Measurements from ENCODE around the gene PEX14.

Gene PEX14

GRCh38 chr1:10665930-10666850 is 191.4 kb downstream of the PEX14 start:
- DNase-seq (ENCODE audit: low read depth, low spot score) = no peak
- no peak overlapping the region for H3K4me3 ChIP-seq (ENCODE audit: low read length)

DNA sequence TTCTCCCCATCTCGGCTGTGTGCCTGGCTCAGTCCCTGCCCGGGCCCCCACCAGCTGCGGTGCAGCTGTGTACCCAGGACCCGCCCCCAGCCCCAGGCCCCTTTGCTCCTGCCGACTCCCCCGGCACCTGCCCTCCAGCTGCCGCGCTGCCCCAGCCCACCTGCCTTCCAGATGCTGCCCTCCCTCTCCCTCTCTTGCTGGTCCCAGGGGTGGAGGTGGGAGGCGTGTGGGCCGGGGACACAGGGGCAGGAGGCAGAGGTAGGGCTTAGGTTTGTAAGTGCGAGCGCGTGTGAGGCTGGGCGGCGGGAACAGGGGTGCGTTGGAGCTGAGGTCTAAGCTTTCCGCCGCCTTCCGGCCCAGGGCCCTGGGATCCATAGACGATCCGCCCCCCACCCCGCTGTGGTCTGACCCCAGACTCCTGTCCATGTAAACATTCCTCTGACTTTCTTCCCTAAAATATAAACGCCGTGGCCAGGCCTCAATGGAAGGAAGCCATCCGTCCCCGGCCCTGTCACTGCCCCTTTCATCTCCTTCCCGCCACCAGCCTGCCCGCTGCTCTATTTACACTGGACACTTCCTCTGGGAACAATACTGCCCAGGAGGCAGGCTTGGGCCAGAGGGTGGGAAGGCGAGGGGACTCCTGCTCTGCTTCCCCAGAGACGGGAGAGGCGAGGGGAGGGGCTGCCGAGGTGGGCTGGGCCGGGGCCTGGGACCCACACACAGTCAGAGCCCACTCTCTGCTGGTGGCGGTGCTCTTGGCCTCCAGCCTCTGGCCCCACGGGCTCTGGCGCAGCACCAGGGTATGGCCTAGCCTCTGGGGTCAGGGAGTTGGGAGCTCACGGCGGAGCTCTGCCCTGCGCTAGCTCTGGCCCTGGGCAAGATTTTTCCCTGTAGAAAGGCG is 193.4 kb downstream of the PEX14 start:
- no peak for DNase-seq (ENCODE audit: low read depth, low spot score)
- no peak overlapping the region for H3K4me3 ChIP-seq (ENCODE audit: low read length)

DNA sequence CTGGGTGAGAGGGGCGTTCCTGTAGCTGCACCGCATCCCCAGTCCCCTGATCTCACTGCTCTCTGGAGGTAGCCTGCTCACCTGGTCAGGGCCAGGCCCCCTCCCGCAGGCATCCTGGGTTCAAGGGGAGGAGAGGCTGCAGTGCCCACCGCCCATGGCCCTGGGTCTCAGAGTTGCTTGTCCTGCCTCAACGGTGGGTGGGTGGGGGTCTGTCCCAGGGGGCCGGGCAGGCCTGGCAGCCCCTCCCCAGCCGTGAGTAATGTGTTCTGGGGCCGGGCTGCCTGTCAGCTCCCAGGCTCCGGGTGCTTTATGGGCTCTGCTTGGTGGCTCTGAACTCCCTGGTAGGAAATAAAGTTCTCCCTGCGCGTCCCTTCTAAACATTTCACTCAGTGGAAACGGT is 194.8 kb downstream of the PEX14 start:
- no peak for DNase-seq (ENCODE audit: low read depth, low spot score)
- H3K4me3 ChIP-seq (ENCODE audit: low read length) = no peak overlapping the region

GRCh38 chr1:10670190-10670589 is 195.4 kb downstream of the PEX14 start:
- DNase-seq (ENCODE audit: low read depth, low spot score) = no peak

GRCh38 chr1:10671090-10671489 is 196.3 kb downstream of the PEX14 start:
- H3K4me3 ChIP-seq (ENCODE audit: low read length) = no peak overlapping the region
- DNase-seq (ENCODE audit: low read depth, low spot score) = no peak

More at GRCh38 chr1:10670190-10670589, 195.4 kb downstream of the PEX14 start:
- no peak overlapping the region for H3K4me3 ChIP-seq (ENCODE audit: low read length)

DNA sequence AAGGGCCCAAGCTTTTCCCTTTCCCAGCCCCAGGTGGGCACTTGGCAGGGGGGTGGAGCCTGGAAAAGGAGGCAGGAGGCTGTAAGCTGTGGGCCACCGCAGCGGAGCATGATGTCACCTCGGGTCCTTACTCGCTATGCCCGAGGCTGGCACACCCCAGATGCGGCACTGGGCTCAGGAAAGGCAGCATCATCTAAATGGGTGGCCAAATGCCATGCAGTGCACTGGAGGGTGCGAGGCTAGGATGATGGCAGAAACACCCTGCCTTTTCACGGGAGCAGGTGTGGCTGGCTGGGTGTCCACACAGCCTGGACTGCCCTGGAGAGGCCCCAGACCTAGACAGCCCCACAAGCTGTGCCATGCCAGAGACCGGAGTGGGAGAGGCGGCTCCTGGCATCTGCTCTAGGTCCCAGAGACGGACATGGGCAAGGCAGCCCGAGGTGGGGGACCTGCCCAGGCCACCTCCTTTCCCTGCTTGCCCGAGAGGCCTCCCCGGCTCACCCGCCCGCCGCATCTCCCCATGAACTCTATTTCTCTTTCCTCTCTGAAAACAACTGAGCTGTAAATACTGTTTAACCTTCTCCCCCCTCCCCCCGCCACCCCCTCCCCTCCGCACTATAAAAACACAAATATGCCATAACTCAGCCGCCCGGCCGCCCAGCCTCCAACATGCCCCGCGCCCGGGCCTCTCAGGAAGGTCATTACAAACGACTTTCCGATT is 197.0 kb downstream of the PEX14 start:
- DNase-seq (ENCODE audit: low read depth, low spot score) = no peak
- H3K4me3 ChIP-seq (ENCODE audit: low read length) = no peak overlapping the region

DNA sequence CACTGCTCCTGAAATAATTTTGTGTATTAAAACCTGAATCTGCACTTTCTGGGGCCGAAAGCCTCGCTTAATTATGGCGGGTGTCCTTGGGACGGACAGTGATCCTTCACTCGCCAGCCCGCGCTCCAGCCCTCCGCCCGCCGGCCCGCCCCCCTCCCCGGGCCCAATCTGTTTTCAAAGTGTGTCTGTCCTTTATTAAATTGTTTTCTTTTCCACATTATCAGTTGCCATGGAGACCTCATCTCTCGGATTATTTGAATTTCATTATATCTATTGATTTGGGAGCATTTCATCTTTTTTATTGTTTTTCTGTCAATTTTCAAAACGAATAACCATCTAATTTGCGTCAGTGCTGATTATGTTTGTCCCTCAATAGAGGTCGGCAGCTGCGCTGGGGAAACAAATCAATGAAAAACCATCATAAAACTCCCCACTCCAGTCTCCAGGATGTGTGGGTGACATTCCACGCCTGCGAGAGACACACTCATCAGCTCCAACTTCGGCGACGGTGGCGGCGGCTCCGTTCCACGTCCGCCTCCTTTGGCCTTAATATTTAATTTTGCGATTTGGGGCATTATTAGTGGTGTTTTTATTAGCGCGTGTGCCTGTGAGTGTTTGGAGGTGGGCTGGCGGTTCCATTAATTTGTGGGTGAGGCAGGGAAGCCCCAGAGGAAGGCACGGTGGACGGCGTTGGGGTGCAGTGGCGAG is 197.7 kb downstream of the PEX14 start:
- no peak for DNase-seq (ENCODE audit: low read depth, low spot score)
- H3K4me3 ChIP-seq (ENCODE audit: low read length) = no peak overlapping the region

- no peak for DNase-seq (ENCODE audit: low read depth, low spot score)
- H3K4me3 ChIP-seq (ENCODE audit: low read length) = no peak overlapping the region
These were observed 198.5 kb downstream of the PEX14 start for GRCh38 chr1:10673109-10673711.

DNA sequence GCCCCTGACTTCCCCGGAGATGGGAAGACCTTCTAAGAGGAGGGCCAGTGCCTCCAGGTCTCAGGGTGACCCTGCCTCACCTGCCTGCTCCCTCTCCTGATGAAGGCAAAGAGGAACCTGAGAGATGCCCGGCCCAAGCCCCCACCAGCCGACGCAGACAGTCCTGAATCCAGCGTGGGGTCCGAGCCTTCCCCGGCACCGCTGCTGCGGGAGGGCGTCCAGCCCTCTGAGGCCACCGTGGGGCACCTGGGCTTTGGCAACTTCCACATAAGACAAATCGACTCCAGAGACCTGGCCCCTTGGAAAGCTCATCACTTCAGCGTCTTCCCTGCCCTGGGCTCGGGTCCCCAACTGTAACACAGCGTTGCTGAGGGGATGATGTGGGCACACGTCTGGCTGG is 199.5 kb downstream of the PEX14 start:
- no peak overlapping the region for H3K4me3 ChIP-seq (ENCODE audit: low read length)
- DNase-seq (ENCODE audit: low read depth, low spot score) = no peak

DNA sequence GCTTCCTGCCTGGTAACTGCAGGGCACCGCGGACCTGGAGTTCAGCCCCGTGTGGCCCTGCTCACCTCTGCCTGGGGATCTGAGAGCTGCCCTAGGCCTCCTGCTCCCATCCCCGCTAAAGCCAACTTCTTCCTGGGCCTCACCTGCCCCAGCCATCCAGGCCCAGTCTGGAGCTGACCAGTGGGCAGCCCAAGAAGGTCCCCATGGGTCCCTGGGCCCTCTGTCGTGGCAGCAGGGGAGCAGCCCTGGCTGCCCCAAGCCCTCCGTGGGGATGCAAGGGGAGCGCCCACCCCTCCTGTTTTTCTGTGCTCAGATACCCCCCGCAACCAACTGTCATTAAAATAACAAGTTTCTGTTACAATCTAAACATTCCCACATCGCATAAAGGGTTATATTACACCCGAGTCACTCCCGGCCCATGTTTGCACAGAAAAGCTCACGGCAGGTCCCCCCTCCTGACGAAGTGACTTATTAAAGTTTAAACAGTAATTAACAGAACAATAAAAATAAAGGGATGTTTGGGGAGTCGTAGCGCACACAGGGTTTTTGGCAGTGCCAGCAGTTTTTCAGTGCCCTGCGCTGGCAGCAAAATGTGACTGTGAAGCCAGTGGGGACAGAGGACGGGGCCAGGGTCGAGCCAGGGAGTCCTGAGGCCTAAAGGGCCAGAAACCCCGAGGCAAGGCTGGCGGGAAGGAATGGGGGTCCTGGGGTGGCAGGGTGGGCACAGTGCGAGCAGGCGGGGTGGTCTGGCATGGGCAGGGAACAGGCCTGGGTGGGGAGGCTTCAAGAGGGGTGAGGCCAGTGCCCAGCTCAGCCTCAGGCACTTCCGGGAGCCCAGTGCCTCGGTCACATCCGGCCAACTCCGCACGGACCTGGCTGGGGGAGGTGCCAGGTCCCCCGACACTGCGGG is 200.2 kb downstream of the PEX14 start:
- no peak for DNase-seq (ENCODE audit: low read depth, low spot score)
- no peak overlapping the region for H3K4me3 ChIP-seq (ENCODE audit: low read length)

GRCh38 chr1:10675813-10676212 is 201.1 kb downstream of the PEX14 start:
- no peak for DNase-seq (ENCODE audit: low read depth, low spot score)
- H3K4me3 ChIP-seq (ENCODE audit: low read length) = no peak overlapping the region

DNA sequence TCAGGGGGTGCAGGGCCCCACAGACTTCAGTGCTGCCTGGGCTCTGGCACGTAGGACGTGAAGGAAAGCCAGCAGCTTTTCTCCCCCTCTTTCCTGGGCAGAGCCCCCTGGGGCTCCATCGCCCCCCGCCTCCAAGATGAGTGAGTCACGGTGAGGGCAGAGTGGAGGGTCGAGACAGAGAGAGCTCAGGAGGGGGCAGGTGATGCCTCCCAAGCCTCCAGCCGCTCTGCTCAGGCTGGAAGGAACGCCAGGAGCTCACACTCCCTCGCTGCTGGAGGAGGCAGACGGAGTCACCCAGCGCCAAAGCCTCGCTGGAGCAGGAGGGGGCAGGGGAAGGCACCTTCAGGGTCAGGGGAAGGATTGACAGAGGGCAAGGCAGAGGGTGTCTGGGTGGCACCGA is 202.2 kb downstream of the PEX14 start:
- H3K4me3 ChIP-seq (ENCODE audit: low read length) = no peak overlapping the region
- DNase-seq (ENCODE audit: low read depth, low spot score) = no peak

DNA sequence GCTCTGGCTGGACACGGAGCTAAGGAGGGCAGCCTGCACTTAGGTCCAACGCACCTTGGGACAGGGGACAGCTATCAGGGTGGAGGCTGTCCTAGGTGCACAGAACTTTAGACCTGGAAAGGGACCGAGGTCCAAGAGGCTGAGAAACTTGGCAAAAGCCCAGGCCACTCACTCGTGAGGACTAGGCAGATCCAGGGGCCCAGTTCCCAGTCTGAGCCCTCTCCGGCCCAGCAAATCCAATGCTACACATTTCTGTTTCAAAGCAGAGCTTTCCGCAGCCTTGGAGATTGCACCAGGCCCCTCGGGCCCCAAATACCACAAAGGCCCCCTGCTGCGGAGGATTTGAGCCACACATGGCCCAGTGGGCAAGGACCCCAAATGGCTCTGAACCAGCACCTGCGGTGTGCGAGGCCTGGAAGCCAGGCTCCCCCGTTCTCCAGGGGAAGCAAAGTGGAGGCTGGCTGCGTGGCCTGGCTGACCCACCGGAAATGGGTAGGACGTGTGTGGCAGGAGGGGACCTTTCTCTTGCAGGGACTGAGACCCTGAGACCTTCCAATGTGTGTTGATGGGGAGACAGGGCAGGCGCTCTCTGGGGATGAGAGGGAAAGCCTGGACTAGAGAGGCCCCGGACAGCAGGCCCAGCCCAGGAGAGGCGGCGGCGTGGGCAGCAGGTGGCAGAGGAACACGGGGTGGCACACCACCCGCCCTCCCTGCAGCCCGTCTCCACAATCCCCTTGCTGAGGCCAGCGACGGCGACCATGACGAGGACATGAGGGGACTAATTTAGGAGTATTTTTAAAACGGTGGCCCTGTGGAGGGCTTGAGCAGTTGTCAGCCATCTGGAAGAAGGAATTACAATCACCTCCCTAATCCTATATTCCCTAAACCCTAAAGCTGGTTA is 203.0 kb downstream of the PEX14 start:
- no peak overlapping the region for H3K4me3 ChIP-seq (ENCODE audit: low read length)
- no peak for DNase-seq (ENCODE audit: low read depth, low spot score)

DNA sequence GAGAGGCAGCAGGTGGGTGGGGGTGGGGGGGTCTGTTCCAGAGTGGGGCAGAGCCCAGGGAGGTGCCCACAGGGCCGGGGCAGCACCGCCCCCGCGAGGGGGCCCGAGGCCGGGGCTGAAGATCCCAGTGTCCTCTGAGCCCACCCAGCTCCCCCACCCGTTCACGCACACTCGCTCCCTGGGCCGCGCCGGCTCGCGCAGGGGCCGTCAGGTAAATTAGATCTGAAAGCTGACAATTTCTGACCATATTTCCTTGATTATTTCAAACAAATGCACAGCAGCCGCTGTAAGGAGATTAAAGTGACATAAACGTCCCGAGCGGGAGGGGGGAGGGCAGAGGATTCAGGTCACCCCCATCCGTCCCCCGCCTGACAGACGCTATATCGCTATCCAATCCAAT is 203.7 kb downstream of the PEX14 start:
- DNase-seq (ENCODE audit: low read depth, low spot score) = no peak
- H3K4me3 ChIP-seq (ENCODE audit: low read length) = no peak overlapping the region

DNA sequence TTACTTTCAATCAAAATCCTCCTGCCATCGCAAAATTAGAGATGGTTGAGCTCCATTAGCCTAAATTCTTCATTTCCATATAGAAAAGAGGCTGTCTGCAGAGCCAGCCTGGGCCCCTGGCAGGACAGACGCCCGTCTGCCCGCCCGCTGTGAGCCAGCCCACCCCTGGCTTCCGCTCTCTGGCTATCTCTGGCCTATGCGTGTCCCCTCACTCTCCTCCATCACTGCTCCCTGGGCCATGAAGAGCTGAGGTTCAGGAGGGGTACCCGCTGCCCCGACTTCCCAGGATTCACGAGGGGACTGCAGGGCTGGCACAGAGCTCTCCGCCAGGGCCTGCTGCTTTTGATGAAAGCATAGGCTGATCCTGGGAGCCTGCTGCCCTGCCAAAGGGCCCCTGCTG is 204.1 kb downstream of the PEX14 start:
- no peak overlapping the region for H3K4me3 ChIP-seq (ENCODE audit: low read length)
- DNase-seq (ENCODE audit: low read depth, low spot score) = no peak

DNA sequence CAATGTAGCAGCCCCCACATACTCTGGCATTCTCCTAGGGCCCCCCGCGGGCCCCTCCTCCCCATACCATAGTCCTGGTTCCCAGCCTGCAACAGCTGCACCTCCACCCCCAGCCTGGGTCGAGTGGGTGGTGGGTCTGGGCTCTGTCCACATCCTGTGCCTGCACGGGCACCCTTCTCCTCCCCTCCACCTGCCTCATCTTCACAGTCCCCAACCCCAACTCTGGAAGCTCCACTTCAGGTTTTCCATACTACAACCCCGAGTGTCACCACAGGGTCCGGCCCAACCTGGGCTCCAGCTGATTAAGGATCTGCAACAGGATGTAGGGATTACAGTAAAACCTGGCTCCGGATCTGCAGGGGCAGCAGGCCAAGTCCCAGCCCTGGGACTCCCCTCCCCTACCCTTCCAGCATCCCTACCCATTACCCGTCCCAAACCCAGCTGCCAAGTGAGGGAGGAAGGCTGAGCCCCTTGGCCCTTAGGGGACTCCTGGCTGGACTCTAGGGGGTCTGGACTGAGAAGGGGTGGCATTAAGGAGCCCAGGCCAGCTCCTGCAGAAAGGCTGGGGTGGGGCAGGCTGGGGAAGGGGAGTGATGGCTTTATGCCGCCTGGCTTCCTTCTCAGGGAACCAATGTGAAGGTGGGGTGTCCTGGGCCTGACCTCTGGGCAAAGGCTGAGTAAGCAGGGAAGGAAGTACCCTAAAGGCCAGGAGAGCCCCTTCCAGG is 204.9 kb downstream of the PEX14 start:
- no peak overlapping the region for H3K4me3 ChIP-seq (ENCODE audit: low read length)
- DNase-seq (ENCODE audit: low read depth, low spot score) = peak; percentile 61
